ENCODE measurements around the gene ZBTB11. TPM values are rescaled to one million over a fixed set of nuclear protein-coding genes. Genes with fewer than 3 reads are reported as not detected.
"Not testable (repeated sequence)": the region's sequence is repeated elsewhere in the genome, so short reads cannot be mapped to it uniquely, and the experiment has no call there.

Gene ZBTB11
- polyA plus RNA-seq, 1 donor = 19.1 TPM

DNA sequence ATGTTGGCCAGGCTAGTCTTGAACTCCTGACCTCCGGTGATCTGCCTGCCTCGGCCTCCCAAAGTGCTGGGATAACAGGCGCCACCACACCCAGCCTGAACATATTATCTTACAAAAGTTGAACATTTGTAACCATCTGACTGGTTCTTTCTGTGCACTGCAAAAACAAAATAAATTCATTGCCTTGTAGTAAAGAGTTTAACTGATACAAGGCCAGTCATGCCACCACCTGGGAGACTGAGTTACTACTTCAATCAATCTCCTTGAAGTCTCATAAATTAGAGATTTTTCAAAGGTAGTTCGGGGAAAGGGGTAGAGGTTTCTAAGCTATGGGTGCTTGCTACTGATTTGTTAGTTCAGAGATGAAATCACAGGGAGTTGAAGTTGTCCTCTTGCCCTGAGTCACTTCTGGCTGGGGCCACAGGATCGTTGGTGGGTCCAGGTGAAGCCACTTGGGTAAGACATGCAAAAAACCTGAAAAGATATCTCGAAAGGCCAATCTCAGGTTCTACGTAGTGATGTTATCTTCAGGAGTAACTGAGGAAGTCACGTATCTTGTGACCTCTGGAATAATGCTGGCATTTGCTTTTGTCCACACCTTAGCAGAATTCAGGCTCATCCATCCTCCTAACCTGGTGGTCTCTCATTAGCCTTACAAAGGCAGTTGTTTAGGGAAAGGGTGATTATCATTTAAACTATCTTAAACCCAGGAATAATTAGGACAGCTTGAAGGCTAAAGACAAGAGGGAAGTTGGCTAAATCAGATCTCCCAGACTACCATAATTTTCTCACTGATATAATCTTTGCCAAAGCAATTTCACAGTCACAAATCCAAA, 33.7 kb downstream of the ZBTB11 start:
- Histone ChIP-seq H3K4me3 (ENCODE audit: low read length) (no peak overlapping the region), H3K27ac (ENCODE audit: low read length) (no peak overlapping the region), H3K36me3 (ENCODE audit: control insufficient read depth, insufficient read depth, low read length) (peaks cover 7% of the 10 kb centered on the region), H3K27me3 (ENCODE audit: control insufficient read depth, insufficient read depth, low read length) (no peaks in the 10 kb centered on the region), H3K9me3 (ENCODE audit: control insufficient read depth, low read depth, low read length) (no peaks in the 10 kb centered on the region), H3K4me1 (ENCODE audit: control insufficient read depth, insufficient read depth, low read length) (no peaks in the 10 kb centered on the region)
- DNase-seq = no peak
- no CpG with 5 or more reads among the region's 8 CpGs for WGBS (ENCODE audit: insufficient coverage, low lambda C conversion rate)

DNA sequence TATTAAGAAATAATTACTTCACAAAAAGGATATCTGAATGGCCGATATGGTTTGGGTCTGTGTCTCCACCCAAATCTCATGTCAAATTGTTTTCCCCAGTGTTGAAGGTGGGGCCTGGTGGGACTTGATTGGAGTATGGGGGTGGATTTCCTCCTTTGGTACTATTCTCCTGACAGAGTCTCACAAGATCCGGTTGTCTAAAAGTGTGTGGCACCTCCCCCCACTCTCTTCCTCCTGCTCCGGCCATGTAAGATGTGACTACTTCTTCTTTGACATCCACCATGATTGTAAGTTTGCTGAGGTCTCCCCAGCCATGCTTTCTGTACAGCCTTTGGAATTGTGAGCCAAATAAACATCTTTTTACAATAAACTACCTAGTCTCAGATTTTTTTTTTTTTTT, 34.5 kb downstream of the ZBTB11 start:
- no peak for DNase-seq
- H3K36me3 ChIP-seq (ENCODE audit: control insufficient read depth, insufficient read depth, low read length) = peaks cover 2% of the 10 kb centered on the region
- H3K4me3 ChIP-seq (ENCODE audit: low read length) = no peak overlapping the region
- H3K27me3 ChIP-seq (ENCODE audit: control insufficient read depth, insufficient read depth, low read length) = no peaks in the 10 kb centered on the region
- H3K4me1 ChIP-seq (ENCODE audit: control insufficient read depth, insufficient read depth, low read length) = no peaks in the 10 kb centered on the region
- H3K27ac ChIP-seq (ENCODE audit: low read length) = no peak overlapping the region
- no CpG with 5 or more reads among the region's 3 CpGs for WGBS (ENCODE audit: insufficient coverage, low lambda C conversion rate)
- H3K9me3 ChIP-seq (ENCODE audit: control insufficient read depth, low read depth, low read length) = no peaks in the 10 kb centered on the region

GRCh38 chr3:101641397-101642115, 35.4 kb downstream of the ZBTB11 start:
- not testable (repeated sequence) for H3K4me1 ChIP-seq (ENCODE audit: control insufficient read depth, insufficient read depth, low read length); H3K27me3 ChIP-seq (ENCODE audit: control insufficient read depth, insufficient read depth, low read length); DNase-seq; H3K27ac ChIP-seq (ENCODE audit: low read length); H3K9me3 ChIP-seq (ENCODE audit: control insufficient read depth, low read depth, low read length); H3K4me3 ChIP-seq (ENCODE audit: low read length); H3K36me3 ChIP-seq (ENCODE audit: control insufficient read depth, insufficient read depth, low read length)
- 100% methylated on average over 1 of the region's 14 CpGs for WGBS (ENCODE audit: insufficient coverage, low lambda C conversion rate)

GRCh38 chr3:101640256-101640655, 36.7 kb downstream of the ZBTB11 start:
- no peak overlapping the region for H3K4me3 ChIP-seq (ENCODE audit: low read length)
- H3K4me1 ChIP-seq (ENCODE audit: control insufficient read depth, insufficient read depth, low read length) = peaks cover 3% of the 10 kb centered on the region
- no peaks in the 10 kb centered on the region for H3K36me3 ChIP-seq (ENCODE audit: control insufficient read depth, insufficient read depth, low read length)
- no peaks in the 10 kb centered on the region for H3K27me3 ChIP-seq (ENCODE audit: control insufficient read depth, insufficient read depth, low read length)
- 100% methylated on average over 1 of the region's 10 CpGs for WGBS (ENCODE audit: insufficient coverage, low lambda C conversion rate)
- no peak for DNase-seq
- no peaks in the 10 kb centered on the region for H3K9me3 ChIP-seq (ENCODE audit: control insufficient read depth, low read depth, low read length)
- H3K27ac ChIP-seq (ENCODE audit: low read length) = no peak overlapping the region

- no peaks in the 10 kb centered on the region for H3K36me3 ChIP-seq (ENCODE audit: control insufficient read depth, insufficient read depth, low read length)
- H3K9me3 ChIP-seq (ENCODE audit: control insufficient read depth, low read depth, low read length) = no peaks in the 10 kb centered on the region
- no peak overlapping the region for H3K27ac ChIP-seq (ENCODE audit: low read length)
- no peaks in the 10 kb centered on the region for H3K27me3 ChIP-seq (ENCODE audit: control insufficient read depth, insufficient read depth, low read length)
- peaks cover 3% of the 10 kb centered on the region for H3K4me1 ChIP-seq (ENCODE audit: control insufficient read depth, insufficient read depth, low read length)
- no peak for DNase-seq
- H3K4me3 ChIP-seq (ENCODE audit: low read length) = no peak overlapping the region
- WGBS (ENCODE audit: insufficient coverage, low lambda C conversion rate) = 100% methylated on average over 6 of the region's 18 CpGs
These were observed 37.5 kb downstream of the ZBTB11 start for GRCh38 chr3:101639280-101639963.

GRCh38 chr3:101638261-101638745, 38.6 kb downstream of the ZBTB11 start:
- no peak overlapping the region for H3K4me3 ChIP-seq (ENCODE audit: low read length)
- no peak overlapping the region for H3K27ac ChIP-seq (ENCODE audit: low read length)
- H3K36me3 ChIP-seq (ENCODE audit: control insufficient read depth, insufficient read depth, low read length) = no peaks in the 10 kb centered on the region
- H3K27me3 ChIP-seq (ENCODE audit: control insufficient read depth, insufficient read depth, low read length) = no peaks in the 10 kb centered on the region
- no peaks in the 10 kb centered on the region for H3K9me3 ChIP-seq (ENCODE audit: control insufficient read depth, low read depth, low read length)
- no CpG with 5 or more reads among the region's 10 CpGs for WGBS (ENCODE audit: insufficient coverage, low lambda C conversion rate)
- no peak for DNase-seq
- H3K4me1 ChIP-seq (ENCODE audit: control insufficient read depth, insufficient read depth, low read length) = peaks cover 3% of the 10 kb centered on the region

GRCh38 chr3:101637451-101637850, 39.5 kb downstream of the ZBTB11 start:
- no peaks in the 10 kb centered on the region for H3K9me3 ChIP-seq (ENCODE audit: control insufficient read depth, low read depth, low read length)
- no CpG with 5 or more reads among the region's 10 CpGs for WGBS (ENCODE audit: insufficient coverage, low lambda C conversion rate)
- no peak overlapping the region for H3K27ac ChIP-seq (ENCODE audit: low read length)
- H3K4me1 ChIP-seq (ENCODE audit: control insufficient read depth, insufficient read depth, low read length) = peaks cover 3% of the 10 kb centered on the region
- no peak for DNase-seq
- no peaks in the 10 kb centered on the region for H3K36me3 ChIP-seq (ENCODE audit: control insufficient read depth, insufficient read depth, low read length)
- no peak overlapping the region for H3K4me3 ChIP-seq (ENCODE audit: low read length)
- no peaks in the 10 kb centered on the region for H3K27me3 ChIP-seq (ENCODE audit: control insufficient read depth, insufficient read depth, low read length)

GRCh38 chr3:101635954-101636798, 40.8 kb downstream of the ZBTB11 start:
- Histone ChIP-seq H3K9me3 (ENCODE audit: control insufficient read depth, low read depth, low read length) (no peaks in the 10 kb centered on the region), H3K36me3 (ENCODE audit: control insufficient read depth, insufficient read depth, low read length) (no peaks in the 10 kb centered on the region), H3K27ac (ENCODE audit: low read length) (no peak overlapping the region), H3K4me1 (ENCODE audit: control insufficient read depth, insufficient read depth, low read length) (peaks cover 3% of the 10 kb centered on the region), H3K27me3 (ENCODE audit: control insufficient read depth, insufficient read depth, low read length) (no peaks in the 10 kb centered on the region), H3K4me3 (ENCODE audit: low read length) (no peak overlapping the region)
- WGBS (ENCODE audit: insufficient coverage, low lambda C conversion rate) = no CpG with 5 or more reads among the region's 18 CpGs
- DNase-seq = peak; percentile 10 to 15

- DNase-seq = no peak
- H3K36me3 ChIP-seq (ENCODE audit: control insufficient read depth, insufficient read depth, low read length) = no peaks in the 10 kb centered on the region
- H3K27ac ChIP-seq (ENCODE audit: low read length) = no peak overlapping the region
- H3K4me3 ChIP-seq (ENCODE audit: low read length) = no peak overlapping the region
- no CpG with 5 or more reads among the region's 9 CpGs for WGBS (ENCODE audit: insufficient coverage, low lambda C conversion rate)
- H3K4me1 ChIP-seq (ENCODE audit: control insufficient read depth, insufficient read depth, low read length) = peaks cover 3% of the 10 kb centered on the region
- H3K27me3 ChIP-seq (ENCODE audit: control insufficient read depth, insufficient read depth, low read length) = no peaks in the 10 kb centered on the region
- no peaks in the 10 kb centered on the region for H3K9me3 ChIP-seq (ENCODE audit: control insufficient read depth, low read depth, low read length)
These were observed 41.6 kb downstream of the ZBTB11 start for GRCh38 chr3:101635345-101635744.

Data from large intestine (tissue), 3 donors.